ENCODE results near the gene COG8. TPM values are rescaled to one million over a fixed set of nuclear protein-coding genes. Genes with fewer than 3 reads are reported as not detected.

The COG8 gene
- total and polyA plus RNA-seq, 8 donors, result 23.9 to 36.1 (median 32.9) TPM

- Histone ChIP-seq H3K27me3 (no peaks in the 10 kb centered on the region), H3K9me3 (no peaks in the 10 kb centered on the region), H3K36me3 (peaks cover 0 to 50% of the 10 kb centered on the region in 2 donors), H3K4me3 (no peak overlapping the region), H3K27ac (no peak overlapping the region), H3K4me1 (peaks cover 11 to 29% of the 10 kb centered on the region in 2 donors)
- intact Hi-C loops (cut with DNase I), result no loop called here
- TF ChIP-seq, protein P1, sequence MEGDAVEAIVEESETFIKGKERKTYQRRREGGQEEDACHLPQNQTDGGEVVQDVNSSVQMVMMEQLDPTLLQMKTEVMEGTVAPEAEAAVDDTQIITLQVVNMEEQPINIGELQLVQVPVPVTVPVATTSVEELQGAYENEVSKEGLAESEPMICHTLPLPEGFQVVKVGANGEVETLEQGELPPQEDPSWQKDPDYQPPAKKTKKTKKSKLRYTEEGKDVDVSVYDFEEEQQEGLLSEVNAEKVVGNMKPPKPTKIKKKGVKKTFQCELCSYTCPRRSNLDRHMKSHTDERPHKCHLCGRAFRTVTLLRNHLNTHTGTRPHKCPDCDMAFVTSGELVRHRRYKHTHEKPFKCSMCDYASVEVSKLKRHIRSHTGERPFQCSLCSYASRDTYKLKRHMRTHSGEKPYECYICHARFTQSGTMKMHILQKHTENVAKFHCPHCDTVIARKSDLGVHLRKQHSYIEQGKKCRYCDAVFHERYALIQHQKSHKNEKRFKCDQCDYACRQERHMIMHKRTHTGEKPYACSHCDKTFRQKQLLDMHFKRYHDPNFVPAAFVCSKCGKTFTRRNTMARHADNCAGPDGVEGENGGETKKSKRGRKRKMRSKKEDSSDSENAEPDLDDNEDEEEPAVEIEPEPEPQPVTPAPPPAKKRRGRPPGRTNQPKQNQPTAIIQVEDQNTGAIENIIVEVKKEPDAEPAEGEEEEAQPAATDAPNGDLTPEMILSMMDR (IDR thresholded peaks at IDR 0.05), result no peak
- DNase-seq (no peak), ATAC-seq (no peak)
These were observed 4.8 kb upstream of the COG8 start for GRCh38 chr16:69344171-69344570.

DNA sequence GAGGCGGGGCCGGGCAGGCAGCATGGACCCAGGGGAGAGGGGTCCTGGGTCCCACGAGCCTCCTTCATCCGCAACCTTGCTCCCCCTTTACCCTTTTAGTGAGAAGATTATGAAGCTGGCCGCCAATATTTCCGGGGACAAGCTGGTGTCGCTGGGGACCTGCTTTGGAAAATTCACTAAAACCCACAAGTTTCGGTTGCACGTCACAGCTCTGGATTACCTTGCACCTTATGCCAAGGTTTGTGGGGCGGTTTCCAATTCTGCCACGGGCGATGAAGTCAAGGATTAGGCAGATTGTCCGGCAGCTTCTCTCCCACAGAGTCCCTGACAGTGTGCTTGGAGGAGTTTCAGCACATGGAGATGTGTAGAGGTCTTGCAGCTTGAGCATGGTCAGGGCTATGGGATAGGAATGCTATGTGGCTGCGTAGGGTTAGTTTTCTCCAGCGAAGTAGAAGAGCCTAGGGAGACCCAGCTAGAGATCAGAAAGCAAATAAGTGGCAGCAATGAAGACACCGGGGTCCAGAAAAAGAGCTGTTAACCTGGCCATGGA, 806 bp upstream of the COG8 start:
- intact Hi-C loops (cut with DNase I), result no loop called here
- H3K27ac ChIP-seq, result peak overlapping the region; percentile 83 to 97
- H3K4me1 ChIP-seq, result peaks cover 23 to 39% of the 10 kb centered on the region in 2 donors
- TF ChIP-seq, protein P1 (IDR thresholded peaks at IDR 0.05), result no peak
- H3K9me3 ChIP-seq, result no peaks in the 10 kb centered on the region
- no peak for DNase-seq
- no peaks in the 10 kb centered on the region for H3K27me3 ChIP-seq
- ATAC-seq, result no peak
- peak overlapping the region; percentile 80 to 95 for H3K4me3 ChIP-seq
- H3K36me3 ChIP-seq, result peaks cover 0 to 57% of the 10 kb centered on the region in 2 donors

DNA sequence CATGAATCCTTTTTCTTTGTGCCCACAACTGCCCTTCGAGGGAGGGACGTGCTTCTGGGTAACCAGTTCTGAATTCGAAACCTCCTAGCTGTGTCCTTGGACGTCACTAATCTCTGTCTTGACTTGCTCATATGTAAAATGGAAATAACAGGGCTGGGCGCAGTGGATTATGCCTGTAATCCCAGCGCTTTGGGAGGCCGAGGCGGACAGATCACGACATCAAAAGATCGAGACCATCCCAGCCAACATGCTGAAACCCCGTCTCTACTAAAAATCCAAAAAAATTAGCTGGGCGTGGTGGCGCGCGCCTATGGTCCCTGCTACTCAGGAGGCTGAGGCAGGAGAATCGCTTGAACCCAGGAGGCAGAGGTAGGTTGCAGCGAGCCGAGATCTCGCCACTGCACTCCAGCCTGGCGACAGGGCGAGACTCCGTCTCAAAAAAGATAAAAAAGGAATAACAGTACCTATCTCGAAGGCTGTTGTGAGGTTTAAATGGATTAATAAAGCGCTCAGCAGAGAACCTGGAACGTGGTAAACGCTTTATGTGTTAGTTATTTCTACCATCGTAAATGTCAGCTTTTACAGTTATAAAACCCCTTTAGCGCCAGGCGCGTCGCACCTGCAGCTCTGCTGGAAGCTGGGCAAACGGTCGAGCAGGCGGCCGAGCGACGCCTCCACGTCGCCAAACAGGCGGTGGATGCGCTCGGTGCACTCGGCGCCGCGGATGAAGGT, 641 bp downstream of the COG8 start:
- intact Hi-C loops (cut with DNase I), result no loop called here
- TF ChIP-seq, protein P1 (IDR thresholded peaks at IDR 0.05), result no peak
- Histone ChIP-seq H3K27ac (peak overlapping the region; percentile 83 to 97), H3K36me3 (peaks cover 0 to 57% of the 10 kb centered on the region in 2 donors), H3K9me3 (no peaks in the 10 kb centered on the region), H3K4me3 (peak overlapping the region; percentile 80 to 95), H3K27me3 (no peaks in the 10 kb centered on the region), H3K4me1 (peaks cover 23 to 39% of the 10 kb centered on the region in 2 donors)
- DNase-seq (peak in 1 of 4 donors; percentile 64), ATAC-seq (no peak)

DNA sequence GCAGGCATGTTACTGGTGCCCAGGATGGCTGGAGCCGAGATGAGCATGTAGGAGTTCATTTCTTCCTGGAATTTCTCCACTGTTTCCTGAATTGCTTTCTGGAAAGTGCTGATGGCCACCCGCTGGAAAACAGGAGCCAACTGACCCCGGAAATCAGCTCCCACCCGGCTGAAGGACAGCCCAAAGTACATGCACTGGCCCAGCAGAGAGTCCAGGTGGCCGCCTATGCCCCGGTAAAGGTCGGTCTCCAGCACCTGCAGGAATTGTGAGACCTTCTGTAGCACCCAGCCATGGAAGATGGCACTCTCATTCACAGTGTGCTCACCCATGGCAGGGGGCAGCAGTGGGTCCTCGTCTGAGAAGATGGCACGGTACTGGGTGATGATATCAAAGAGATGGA, 4.7 kb downstream of the COG8 start:
- intact Hi-C loops (cut with DNase I), result no loop called here
- no peak overlapping the region for H3K27ac ChIP-seq
- H3K4me3 ChIP-seq, result no peak overlapping the region
- H3K4me1 ChIP-seq, result peaks cover 12 to 35% of the 10 kb centered on the region in 2 donors
- DNase-seq (no peak), ATAC-seq (no peak)
- H3K36me3 ChIP-seq, result peaks cover 0 to 49% of the 10 kb centered on the region in 2 donors
- TF ChIP-seq, protein P1 (IDR thresholded peaks at IDR 0.05), result no peak
- no peaks in the 10 kb centered on the region for H3K9me3 ChIP-seq
- no peaks in the 10 kb centered on the region for H3K27me3 ChIP-seq

- H3K4me1 ChIP-seq, result peaks cover 18 to 57% of the 10 kb centered on the region in 2 donors
These were observed 8.9 kb downstream of the COG8 start, which contains the start of gene PDF for GRCh38 chr16:69330286-69331109. PDF (minus strand) TSS chr16:69330588; CDS start chr16:69330570, 18 bp downstream.

More at GRCh38 chr16:69330286-69331109, 8.9 kb downstream of the COG8 start, which contains the start of gene PDF:
- TF ChIP-seq, protein P1 (IDR thresholded peaks at IDR 0.05), result no peak
- DNase-seq (peak; percentile 89 to 99 (median 94)), ATAC-seq (peak; percentile 98)
- H3K4me3 ChIP-seq, result peak within 1 kb of the TSS; percentile 90 to 96
- intact Hi-C loops (cut with DNase I), result no loop called here
- no peaks in the 10 kb centered on the region for H3K9me3 ChIP-seq
- no peaks in the 10 kb centered on the region for H3K27me3 ChIP-seq
- peaks cover 0 to 67% of the 10 kb centered on the region in 2 donors for H3K36me3 ChIP-seq
- H3K27ac ChIP-seq, result peak within 1 kb of the TSS; percentile 82 to 90

Data from left lung (tissue), 10 donors.